GM12801 (cell line): ENCODE measurements around the gene TMOD4.

Experiments used
- TF ChIP-seq, protein P1 (sequence below): IDR thresholded peaks from one replicate; pipeline ENCODE4 v1.5.1; 2011; ENCODE audit warnings: control low read depth; ENCODE audit not compliant: insufficient read length; ENCODE audit errors: extremely low read depth

Gene TMOD4

GRCh38 chr1:151143986-151144385 is 31.8 kb downstream of the TMOD4 start:
- TF ChIP-seq, protein P1, sequence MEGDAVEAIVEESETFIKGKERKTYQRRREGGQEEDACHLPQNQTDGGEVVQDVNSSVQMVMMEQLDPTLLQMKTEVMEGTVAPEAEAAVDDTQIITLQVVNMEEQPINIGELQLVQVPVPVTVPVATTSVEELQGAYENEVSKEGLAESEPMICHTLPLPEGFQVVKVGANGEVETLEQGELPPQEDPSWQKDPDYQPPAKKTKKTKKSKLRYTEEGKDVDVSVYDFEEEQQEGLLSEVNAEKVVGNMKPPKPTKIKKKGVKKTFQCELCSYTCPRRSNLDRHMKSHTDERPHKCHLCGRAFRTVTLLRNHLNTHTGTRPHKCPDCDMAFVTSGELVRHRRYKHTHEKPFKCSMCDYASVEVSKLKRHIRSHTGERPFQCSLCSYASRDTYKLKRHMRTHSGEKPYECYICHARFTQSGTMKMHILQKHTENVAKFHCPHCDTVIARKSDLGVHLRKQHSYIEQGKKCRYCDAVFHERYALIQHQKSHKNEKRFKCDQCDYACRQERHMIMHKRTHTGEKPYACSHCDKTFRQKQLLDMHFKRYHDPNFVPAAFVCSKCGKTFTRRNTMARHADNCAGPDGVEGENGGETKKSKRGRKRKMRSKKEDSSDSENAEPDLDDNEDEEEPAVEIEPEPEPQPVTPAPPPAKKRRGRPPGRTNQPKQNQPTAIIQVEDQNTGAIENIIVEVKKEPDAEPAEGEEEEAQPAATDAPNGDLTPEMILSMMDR, result no peak

DNA sequence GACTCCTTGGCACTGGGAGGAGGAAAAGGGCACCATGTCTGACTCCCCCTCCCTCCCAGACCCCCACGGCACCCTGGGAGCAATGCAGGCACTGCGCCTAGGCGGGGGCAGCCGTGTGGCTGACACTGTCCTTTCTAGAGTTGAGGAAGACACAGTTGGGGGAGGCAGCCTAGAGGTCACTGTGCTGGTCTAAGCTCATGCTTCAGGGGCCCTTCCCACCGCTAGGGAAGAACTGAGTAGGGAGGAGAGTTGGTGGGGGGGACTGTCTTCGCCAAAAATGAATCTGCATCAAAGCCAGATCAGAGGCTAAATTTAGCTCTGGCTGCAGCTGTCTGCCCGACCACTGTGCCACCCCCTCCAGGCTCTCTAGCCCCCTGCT is 32.7 kb downstream of the TMOD4 start:
- TF ChIP-seq, protein P1, result no peak

DNA sequence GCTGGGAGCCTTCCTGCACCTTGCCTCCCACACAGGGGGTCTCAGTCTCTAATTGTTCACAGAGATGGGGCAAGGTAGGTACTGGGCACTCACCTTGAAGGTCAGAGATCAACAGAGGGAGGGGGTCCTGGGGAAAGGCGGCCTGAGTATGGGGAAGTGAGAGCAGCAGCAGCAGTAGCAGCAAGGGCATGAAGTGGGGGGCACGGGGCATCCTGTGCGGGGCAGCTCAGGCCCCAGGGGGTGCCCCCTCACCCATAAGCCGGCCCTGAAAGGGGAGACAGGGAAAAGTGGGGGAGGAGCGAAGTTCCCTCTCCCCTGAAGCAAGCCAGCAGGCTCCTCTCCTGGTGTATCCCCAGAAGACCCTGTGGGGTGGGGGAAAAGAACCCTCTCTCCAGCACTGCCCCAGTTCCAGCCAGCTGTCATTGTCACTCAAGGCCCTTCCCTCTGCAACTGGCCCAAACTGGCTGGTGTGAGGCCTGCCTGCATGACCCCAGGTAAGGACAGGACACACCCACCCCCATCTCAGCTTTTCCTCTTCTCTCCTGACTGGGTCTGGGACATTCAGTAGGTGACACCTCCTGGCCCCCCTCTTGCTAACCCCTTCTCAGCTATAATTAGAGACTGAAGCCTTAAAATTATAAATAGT is 33.2 kb downstream of the TMOD4 start:
- TF ChIP-seq, protein P1, result no peak

GRCh38 chr1:151137789-151138188 is 38.0 kb downstream of the TMOD4 start:
- TF ChIP-seq, protein P1, result no peak

DNA sequence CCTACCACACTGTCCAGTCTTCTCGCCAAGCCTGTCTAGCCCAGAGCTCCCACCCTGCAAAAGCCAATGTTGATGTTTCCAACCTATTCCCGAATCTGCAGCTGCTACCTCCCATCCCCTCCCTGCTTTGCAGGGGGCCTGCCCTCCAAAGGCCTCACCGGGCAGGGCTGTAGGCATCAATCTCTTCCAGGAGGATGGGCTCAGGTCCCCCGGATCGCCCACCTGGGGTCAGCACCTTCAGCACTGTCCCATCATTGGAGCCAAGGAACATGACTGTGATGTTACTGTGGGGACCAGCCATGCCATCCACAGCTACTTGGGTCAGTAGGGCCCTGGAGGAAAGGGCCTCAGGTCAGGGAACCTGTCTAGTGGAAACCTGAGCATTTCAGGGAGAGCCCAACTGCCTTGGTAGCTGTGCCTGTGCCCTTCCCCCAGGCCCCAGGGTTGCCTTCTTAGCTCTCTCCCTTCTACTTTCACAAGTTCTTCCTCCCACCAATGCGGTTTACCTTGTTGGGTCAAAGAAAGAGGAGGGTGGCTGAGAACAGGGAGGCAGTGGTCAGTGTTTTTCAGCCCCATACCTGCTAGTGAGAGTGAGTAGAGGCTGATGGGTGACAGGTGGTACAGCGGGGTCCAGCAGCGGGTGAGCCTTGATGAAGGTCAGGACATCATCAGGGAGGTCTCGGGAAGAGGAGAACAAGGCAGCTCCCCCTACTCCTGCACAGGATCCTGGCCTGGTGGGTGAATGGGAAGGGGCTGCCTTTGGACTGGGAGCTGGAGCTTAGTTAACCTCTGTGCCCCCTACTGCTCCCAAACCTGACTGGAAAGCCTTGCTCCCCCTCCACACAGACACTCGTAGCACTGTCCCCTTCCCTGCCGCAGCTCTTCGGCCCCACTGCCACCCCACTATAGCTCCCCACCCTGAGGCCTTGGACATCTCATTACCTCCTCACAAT is 40.1 kb downstream of the TMOD4 start:
- TF ChIP-seq, protein P1, result no peak

- TF ChIP-seq, protein P1, result no peak
Observed at GRCh38 chr1:151134991-151135390, 40.8 kb downstream of the TMOD4 start.

DNA sequence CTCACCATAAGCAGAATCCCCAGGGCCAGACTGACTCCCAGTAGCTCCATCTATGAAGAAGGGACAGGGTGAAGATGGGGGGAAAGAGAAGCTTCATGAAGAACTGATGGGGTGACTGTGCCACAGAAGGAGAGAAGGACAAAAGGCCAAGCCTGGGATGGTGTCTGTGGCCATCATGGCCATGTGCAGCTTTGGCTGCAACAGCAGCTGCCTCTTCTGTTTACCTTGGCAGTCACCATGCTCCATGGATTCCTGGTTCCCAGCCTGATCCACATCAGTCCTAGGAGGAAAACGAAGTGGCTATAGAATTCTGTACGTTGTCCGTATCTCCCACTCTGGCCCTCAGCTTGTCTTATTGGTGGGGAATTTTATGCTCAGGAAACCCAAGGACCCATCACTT is 41.4 kb downstream of the TMOD4 start:
- TF ChIP-seq, protein P1, result no peak
